Pons (tissue), 1 donor: ENCODE measurements around the gene LINC01488.

Experiments
- DNase-seq: peaks from one replicate; pipeline ENCODE4 v3.0.0-alpha.2; 2016; ENCODE audit warnings: low spot score

Gene LINC01488

GRCh38 chr11:69510471-69511357 is 29.3 kb downstream of the LINC01488 start:
- DNase-seq: no peak

- no peak for DNase-seq
Measured at GRCh38 chr11:69511358-69512055, 30.0 kb downstream of the LINC01488 start.

GRCh38 chr11:69512136-69512535 is 30.7 kb downstream of the LINC01488 start:
- no peak for DNase-seq

GRCh38 chr11:69512790-69513189 is 31.3 kb downstream of the LINC01488 start:
- no peak for DNase-seq

- DNase-seq: no peak
Measured at GRCh38 chr11:69513196-69513595, 31.7 kb downstream of the LINC01488 start.

GRCh38 chr11:69513663-69514224 is 32.3 kb downstream of the LINC01488 start:
- DNase-seq: no peak

GRCh38 chr11:69514771-69515170 is 33.3 kb downstream of the LINC01488 start:
- no peak for DNase-seq

GRCh38 chr11:69515271-69516245 is 34.1 kb downstream of the LINC01488 start:
- DNase-seq: peak; percentile 58

- no peak for DNase-seq
Measured at GRCh38 chr11:69516526-69516925, 35.1 kb downstream of the LINC01488 start.

- DNase-seq: no peak
Measured at GRCh38 chr11:69518081-69518950, 36.9 kb downstream of the LINC01488 start.

- no peak for DNase-seq
Measured at GRCh38 chr11:69520186-69520916, 38.9 kb downstream of the LINC01488 start.

- no peak for DNase-seq
Measured at GRCh38 chr11:69521457-69521856, 40.0 kb downstream of the LINC01488 start.

- DNase-seq: no peak
Measured at GRCh38 chr11:69523453-69523852, 42.0 kb downstream of the LINC01488 start.

- DNase-seq: no peak
Measured at GRCh38 chr11:69524291-69524882, 42.9 kb downstream of the LINC01488 start.

- no peak for DNase-seq
Measured at GRCh38 chr11:69524991-69525411, 43.5 kb downstream of the LINC01488 start.

- no peak for DNase-seq
Measured at GRCh38 chr11:69525516-69526452, 44.3 kb downstream of the LINC01488 start.

GRCh38 chr11:69526453-69526810 is 45.0 kb downstream of the LINC01488 start:
- no peak for DNase-seq

- DNase-seq: no peak
Measured at GRCh38 chr11:69529001-69529400, 47.5 kb downstream of the LINC01488 start.
